ENCODE data around the gene RASL10A. TPM values are rescaled to one million over a fixed set of nuclear protein-coding genes. Genes with fewer than 3 reads are reported as not detected.

RASL10A gene
- total RNA-seq, 4 donors from 2014 or later: 0.38 to 3.5 (median 0.75) TPM; not detected in 1

DNA sequence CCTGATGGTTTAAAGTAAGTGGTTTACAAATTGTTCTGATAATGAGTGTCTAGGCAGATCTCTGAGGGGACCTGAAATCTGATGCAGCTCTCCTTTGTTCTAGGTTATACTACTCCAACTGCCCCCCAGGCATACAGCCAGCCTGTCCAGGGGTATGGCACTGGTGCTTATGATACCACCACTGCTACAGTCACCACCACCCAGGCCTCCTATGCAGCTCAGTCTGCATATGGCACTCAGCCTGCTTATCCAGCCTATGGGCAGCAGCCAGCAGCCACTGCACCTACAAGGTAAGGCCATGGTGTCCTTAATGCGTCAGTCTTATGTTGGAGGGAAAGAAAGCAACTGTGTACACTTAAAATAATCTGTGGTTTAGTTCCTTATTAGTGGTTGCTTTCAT is 37.6 kb downstream of the RASL10A start:
- peaks cover 40 to 100% (median 59%) of the 10 kb centered on the region in 3 donors for H3K36me3 ChIP-seq
- WGBS, 2 donors: 83 to 88% methylated on average over 1 of the region's 1 CpG
- intact Hi-C loops (cut with DNase I): no loop called here
- H3K4me1 ChIP-seq: peaks cover 0 to 44% (median 12%) of the 10 kb centered on the region in 3 donors
- DNase-seq: no peak
- no peak overlapping the region for H3K27ac ChIP-seq
- TF ChIP-seq, protein P1, sequence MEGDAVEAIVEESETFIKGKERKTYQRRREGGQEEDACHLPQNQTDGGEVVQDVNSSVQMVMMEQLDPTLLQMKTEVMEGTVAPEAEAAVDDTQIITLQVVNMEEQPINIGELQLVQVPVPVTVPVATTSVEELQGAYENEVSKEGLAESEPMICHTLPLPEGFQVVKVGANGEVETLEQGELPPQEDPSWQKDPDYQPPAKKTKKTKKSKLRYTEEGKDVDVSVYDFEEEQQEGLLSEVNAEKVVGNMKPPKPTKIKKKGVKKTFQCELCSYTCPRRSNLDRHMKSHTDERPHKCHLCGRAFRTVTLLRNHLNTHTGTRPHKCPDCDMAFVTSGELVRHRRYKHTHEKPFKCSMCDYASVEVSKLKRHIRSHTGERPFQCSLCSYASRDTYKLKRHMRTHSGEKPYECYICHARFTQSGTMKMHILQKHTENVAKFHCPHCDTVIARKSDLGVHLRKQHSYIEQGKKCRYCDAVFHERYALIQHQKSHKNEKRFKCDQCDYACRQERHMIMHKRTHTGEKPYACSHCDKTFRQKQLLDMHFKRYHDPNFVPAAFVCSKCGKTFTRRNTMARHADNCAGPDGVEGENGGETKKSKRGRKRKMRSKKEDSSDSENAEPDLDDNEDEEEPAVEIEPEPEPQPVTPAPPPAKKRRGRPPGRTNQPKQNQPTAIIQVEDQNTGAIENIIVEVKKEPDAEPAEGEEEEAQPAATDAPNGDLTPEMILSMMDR (IDR thresholded peaks at IDR 0.05): no peak
- TF ChIP-seq POLR2A (IDR thresholded peaks at IDR 0.05): no peak
- no peaks in the 10 kb centered on the region for H3K27me3 ChIP-seq
- no peak overlapping the region for H3K4me3 ChIP-seq
- no peaks in the 10 kb centered on the region for H3K9me3 ChIP-seq

DNA sequence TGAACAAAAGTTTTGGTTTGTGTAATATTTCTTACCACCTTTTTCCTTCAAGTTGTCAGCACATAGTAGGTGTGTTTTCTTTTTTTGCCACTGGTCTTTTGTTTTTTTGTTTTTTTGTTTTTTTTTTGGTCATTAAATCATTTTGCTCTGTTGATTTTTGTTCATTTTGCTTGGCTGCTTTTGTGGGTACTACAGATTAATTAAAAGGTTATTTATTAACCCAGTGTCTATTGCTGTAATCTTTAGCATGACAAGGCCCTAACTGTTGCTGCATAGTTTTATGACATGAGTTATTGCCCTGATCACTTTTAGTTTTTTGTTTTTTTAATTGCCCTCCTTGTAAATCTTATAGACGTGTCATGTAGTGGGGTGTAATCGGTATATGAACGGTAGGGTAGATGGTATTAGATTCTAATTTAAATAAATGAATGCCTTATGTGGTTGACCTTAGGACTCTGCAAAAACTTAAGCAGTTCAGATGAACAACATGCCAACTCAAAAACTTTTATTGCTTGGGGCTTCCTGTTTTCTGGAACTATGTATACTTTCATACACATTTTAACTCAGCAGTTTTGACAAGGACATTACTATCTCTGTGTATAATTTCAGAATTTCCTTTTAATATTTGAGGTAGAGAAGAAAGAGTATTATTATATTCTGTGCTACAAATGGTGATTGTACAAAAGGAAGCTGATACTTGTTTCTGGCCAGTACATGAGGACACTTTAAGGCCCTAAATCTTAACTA is 39.5 kb downstream of the RASL10A start:
- Histone ChIP-seq H3K27ac (no peak overlapping the region), H3K4me3 (no peak overlapping the region), H3K9me3 (no peaks in the 10 kb centered on the region), H3K27me3 (no peaks in the 10 kb centered on the region), H3K4me1 (peaks cover 0 to 63% (median 26%) of the 10 kb centered on the region in 3 donors), H3K36me3 (peaks cover 31 to 97% (median 44%) of the 10 kb centered on the region in 3 donors)
- TF ChIP-seq, protein P1 (IDR thresholded peaks at IDR 0.05): no peak
- TF ChIP-seq POLR2A (IDR thresholded peaks at IDR 0.05): no peak
- no peak for DNase-seq
- intact Hi-C loops (cut with DNase I): no loop called here
- 67 to 75% methylated on average over 3 of the region's 3 CpGs for WGBS, 2 donors

DNA sequence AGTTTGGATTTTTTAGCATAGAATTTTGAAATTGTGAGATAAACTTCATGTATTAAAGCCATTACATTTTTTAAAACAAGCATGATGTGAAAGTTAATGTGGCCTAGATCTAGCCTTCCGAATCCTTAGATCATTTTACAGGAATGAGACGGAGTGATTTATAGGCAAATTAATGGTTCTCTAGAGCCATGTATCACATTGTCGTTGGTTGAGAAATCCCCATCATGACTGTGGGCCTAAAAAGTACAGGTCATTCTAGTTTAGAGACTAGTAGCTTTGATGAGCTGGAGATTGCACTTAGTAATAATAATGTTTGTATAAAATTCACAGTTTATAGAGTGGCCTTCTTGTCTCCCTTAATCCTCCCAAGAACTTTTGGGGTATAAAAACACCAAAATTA is 40.3 kb downstream of the RASL10A start:
- TF ChIP-seq, protein P1 (IDR thresholded peaks at IDR 0.05): no peak
- Histone ChIP-seq H3K27me3 (no peaks in the 10 kb centered on the region), H3K4me3 (no peak overlapping the region), H3K27ac (no peak overlapping the region), H3K9me3 (no peaks in the 10 kb centered on the region), H3K4me1 (peaks cover 0 to 72% (median 33%) of the 10 kb centered on the region in 3 donors), H3K36me3 (peaks cover 29 to 88% (median 44%) of the 10 kb centered on the region in 3 donors)
- DNase-seq: no peak
- intact Hi-C loops (cut with DNase I): no loop called here
- WGBS, 2 donors: 66 to 72% methylated on average over 3 of the region's 3 CpGs

DNA sequence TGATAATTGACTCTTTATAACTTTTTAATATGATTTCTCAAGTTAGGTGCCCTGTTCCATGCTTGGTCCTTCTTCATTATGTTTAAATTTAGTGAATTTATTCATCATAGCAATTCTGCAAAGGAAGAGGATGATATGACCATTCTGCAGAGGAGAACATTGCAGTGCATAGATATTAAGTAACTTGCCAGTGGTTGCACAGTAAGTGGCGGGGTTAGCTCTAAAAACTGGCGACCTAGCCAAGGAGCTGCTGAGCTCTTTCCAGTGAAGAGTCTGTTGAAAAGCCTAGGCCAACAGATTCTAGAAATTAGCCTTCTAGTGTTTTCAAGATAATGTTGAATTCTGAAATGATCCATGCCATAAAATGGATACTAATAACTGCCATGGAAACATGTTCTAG is 42.9 kb downstream of the RASL10A start:
- no peak overlapping the region for H3K27ac ChIP-seq
- no peaks in the 10 kb centered on the region for H3K9me3 ChIP-seq
- H3K4me3 ChIP-seq: no peak overlapping the region
- DNase-seq: no peak
- H3K36me3 ChIP-seq: peaks cover 11 to 63% (median 23%) of the 10 kb centered on the region in 3 donors
- H3K27me3 ChIP-seq: no peaks in the 10 kb centered on the region
- 65 to 69% methylated on average over 2 of the region's 2 CpGs for WGBS, 2 donors
- no peak for TF ChIP-seq POLR2A (IDR thresholded peaks at IDR 0.05)
- TF ChIP-seq, protein P1 (IDR thresholded peaks at IDR 0.05): no peak
- peaks cover 0 to 87% (median 34%) of the 10 kb centered on the region in 3 donors for H3K4me1 ChIP-seq
- intact Hi-C loops (cut with DNase I): no loop called here

DNA sequence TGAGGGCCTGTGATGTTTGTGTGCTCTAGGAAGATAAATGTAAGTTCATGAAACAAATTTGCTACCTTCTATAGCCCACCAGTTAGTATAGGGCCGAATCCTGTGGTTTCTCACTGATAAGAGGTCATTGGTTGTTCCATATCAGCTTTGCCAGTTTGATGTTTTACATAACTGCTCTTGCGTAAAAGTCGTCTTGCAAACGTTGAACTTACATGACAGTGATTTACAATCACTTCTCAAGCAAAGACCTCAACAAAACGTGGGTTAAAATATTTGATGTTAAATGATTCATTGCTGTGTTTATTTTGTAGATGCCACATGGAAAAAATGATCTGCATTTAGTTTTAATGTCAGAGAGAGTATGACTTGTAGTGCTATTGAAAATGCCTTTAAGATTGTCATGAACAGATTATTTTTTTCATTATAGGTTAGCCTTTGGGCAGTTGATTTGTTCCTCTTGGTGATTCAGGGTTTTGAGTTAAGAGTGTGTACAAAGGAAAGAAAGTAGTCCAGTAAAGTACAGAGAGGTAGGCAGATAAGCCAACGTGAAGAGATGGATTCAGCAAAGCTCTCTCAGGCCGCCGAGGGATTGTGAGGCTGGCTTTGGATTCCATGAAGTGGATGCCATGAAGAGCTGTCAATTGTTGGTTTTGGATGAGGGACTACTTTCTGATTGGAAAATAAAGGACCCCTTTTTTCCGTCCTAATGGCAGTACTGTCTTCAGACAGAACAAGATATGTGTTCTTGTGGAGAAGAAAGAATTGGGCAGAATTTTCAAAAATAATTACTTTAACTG is 44.8 kb downstream of the RASL10A start:
- intact Hi-C loops (cut with DNase I): no loop called here
- Histone ChIP-seq H3K27me3 (no peaks in the 10 kb centered on the region), H3K4me1 (peaks cover 15 to 88% (median 47%) of the 10 kb centered on the region in 3 donors), H3K27ac (peak overlapping the region in 3 of 4 donors; percentile 9 to 99 (median 97)), H3K36me3 (peaks cover 0 to 48% (median 13%) of the 10 kb centered on the region in 3 donors), H3K4me3 (peak overlapping the region; percentile 79 to 97 (median 88)), H3K9me3 (no peaks in the 10 kb centered on the region)
- TF ChIP-seq, protein P1 (IDR thresholded peaks at IDR 0.05): no peak
- no peak for TF ChIP-seq POLR2A (IDR thresholded peaks at IDR 0.05)
- WGBS, 2 donors: 11 to 15% methylated on average over 9 of the region's 9 CpGs
- DNase-seq: no peak
